Measurements from ENCODE around the gene CALHM5.

- TF ChIP-seq CTCF (IDR thresholded peaks at IDR 0.05) (no peak), POLR2A (IDR thresholded peaks at IDR 0.05) (no peak)
Measured at GRCh38 chr6:116467096-116467495, 44.3 kb upstream of the CALHM5 start.
